H1 (cell line): ENCODE data around the gene DSCAM. TPM values are rescaled to one million over a fixed set of nuclear protein-coding genes. Genes with fewer than 3 reads are reported as not detected.

Experiments
- CTCF ChIA-PET: fragments of 300-600 bp; sonication (Branson Sonifier 250); formaldehyde crosslinking; loops from one replicate; lab custom pipeline; 2021; ENCODE audit not compliant: partially characterized antibody; lab: Charles Lee
- POLR2A ChIA-PET: fragments of 300-600 bp; sonication (Branson Sonifier 250); formaldehyde crosslinking; loops from one replicate; lab custom pipeline; 2021; ENCODE audit warnings: inconsistent platforms; ENCODE audit not compliant: partially characterized antibody; lab: Charles Lee
- DNase-seq, 2 experiments: peaks; one replicate each; pipeline versions ENCODE4 v3.0.0 to v3.0.0-alpha.2; 2010 to 2022; ENCODE audit warnings: low spot score in 2 of 2, low read depth in 1 of 2, mixed read lengths in 1 of 2
- FAIRE-seq: peaks from 2 replicates; lab custom pipeline; 2011; peaks lifted over from hg19 to GRCh38; lab: Jason Lieb, UNC
- H2AFZ ChIP-seq: 2 replicates; pipeline ENCODE4 v1.8.1; 2012; ENCODE audit warnings: low read length, inconsistent platforms
- H2AK5ac ChIP-seq: 2 replicates; pipeline ENCODE4 v1.6.1; 2013; ENCODE audit warnings: low read depth, low read length
- H2BK120ac ChIP-seq: replicated peaks from 2 replicates; pipeline ENCODE3; 2013; ENCODE audit warnings: low read depth, low read length, inconsistent platforms
- H2BK12ac ChIP-seq: 2 replicates; pipeline ENCODE4 v1.6.1; 2013; ENCODE audit warnings: low read depth, low read length
- H2BK15ac ChIP-seq: 2 replicates; pipeline ENCODE4 v1.6.1; 2013; ENCODE audit warnings: low read length
- H2BK20ac ChIP-seq: 2 replicates; pipeline ENCODE4 v1.6.1; 2013; ENCODE audit warnings: low read length
- H2BK5ac ChIP-seq: 2 replicates; pipeline ENCODE4 v1.6.1; 2013; ENCODE audit warnings: low read depth, low read length
- H3K14ac ChIP-seq: 2 replicates; pipeline ENCODE4 v1.6.1; 2013; ENCODE audit warnings: inconsistent platforms; ENCODE audit not compliant: insufficient read length
- H3K18ac ChIP-seq: 2 replicates; pipeline ENCODE4 v1.6.1; 2013; ENCODE audit warnings: low read length; ENCODE audit errors: extremely low read depth
- H3K23ac ChIP-seq: 2 replicates; pipeline ENCODE4 v1.6.1; 2013; ENCODE audit warnings: inconsistent platforms; ENCODE audit not compliant: insufficient read length
- H3K23me2 ChIP-seq: 2 replicates; pipeline ENCODE4 v1.6.1; 2013; ENCODE audit warnings: low read depth, low read length
- H3K27ac ChIP-seq: 2 replicates; pipeline ENCODE4 v1.6.1; 2011; ENCODE audit warnings: low read depth, low read length, inconsistent platforms
- H3K27me3 ChIP-seq, 4 experiments: replicated peaks in 1 of 4; 1 replicate in 1 of 4; 2 replicates in 3 of 4; pipeline versions ENCODE4 v1.6.1 to v1.8.1; 2011 to 2013; ENCODE audit warnings: low read length in 3 of 4, mild to moderate bottlenecking in 3 of 4, inconsistent platforms in 2 of 4, mixed read lengths in 2 of 4, moderate library complexity in 1 of 4; ENCODE audit not compliant: control insufficient read depth in 3 of 4, insufficient read depth in 3 of 4; ENCODE audit errors: extremely low read depth in 1 of 4
- H3K36me3 ChIP-seq, 4 experiments: 2 replicates each; pipeline versions ENCODE4 v1.6.1 to v1.8.1; 2011 to 2013; ENCODE audit warnings: mild to moderate bottlenecking in 4 of 4, low read length in 3 of 4, moderate library complexity in 2 of 4, control low read depth in 1 of 4, inconsistent platforms in 1 of 4; ENCODE audit not compliant: insufficient read depth in 4 of 4, control insufficient read depth in 2 of 4
- H3K4ac ChIP-seq: replicated peaks from 2 replicates; pipeline ENCODE3; 2013; ENCODE audit warnings: low read length, low read depth, mixed read lengths, inconsistent platforms; ENCODE audit not compliant: insufficient read length
- H3K4me1 ChIP-seq, 4 experiments: replicated peaks in 1 of 4; 1 replicate in 1 of 4; 2 replicates in 3 of 4; pipeline versions ENCODE4 v1.6.1 to v1.8.1; 2011 to 2013; ENCODE audit warnings: low read length in 3 of 4, inconsistent platforms in 2 of 4, mixed read lengths in 1 of 4; ENCODE audit not compliant: insufficient read depth in 4 of 4, control insufficient read depth in 3 of 4
- H3K4me2 ChIP-seq, 2 experiments: 2 replicates each; pipeline versions ENCODE4 v1.6.1 to v1.8.1; 2011 to 2013; ENCODE audit warnings: low read depth in 2 of 2, low read length in 2 of 2, control low read depth in 1 of 2, inconsistent platforms in 1 of 2, mild to moderate bottlenecking in 1 of 2; ENCODE audit not compliant: insufficient read depth in 1 of 2
- H3K4me3 ChIP-seq, 4 experiments: fragments of 200-600, 300-600 bp in 1 of 4; sonication (generic), shearing (Covaris generic), sonication (Bioruptor Twin) in 1 of 4; 2 replicates each; pipeline versions ENCODE4 v1.5.1 to v1.8.1; 2011 to 2016; ENCODE audit warnings: low read length in 4 of 4, low read depth in 3 of 4, control low read depth in 2 of 4, inconsistent platforms in 2 of 4, mild to moderate bottlenecking in 2 of 4, mixed read lengths in 1 of 4, moderate library complexity in 1 of 4; ENCODE audit not compliant: insufficient read depth in 2 of 4; ENCODE audit errors: extremely low read depth in 1 of 4
- H3K56ac ChIP-seq: replicated peaks from 2 replicates; pipeline ENCODE3; 2013; ENCODE audit warnings: low read depth, mild to moderate bottlenecking, mixed read lengths, low read length, inconsistent platforms; ENCODE audit not compliant: insufficient read length
- H3K79me1 ChIP-seq: 2 replicates; pipeline ENCODE4 v1.6.1; 2013; ENCODE audit warnings: low read depth, low read length, control low read depth
- H3K79me2 ChIP-seq, 2 experiments: 2 replicates each; pipeline versions ENCODE4 v1.6.1 to v1.8.1; 2012 to 2013; ENCODE audit warnings: low read length in 2 of 2, mild to moderate bottlenecking in 2 of 2, inconsistent platforms in 1 of 2; ENCODE audit not compliant: insufficient read depth in 2 of 2, control insufficient read depth in 1 of 2
- H3K9ac ChIP-seq, 4 experiments: replicated peaks in 1 of 4; 1 replicate in 1 of 4; 2 replicates in 3 of 4; pipeline versions ENCODE4 v1.6.1 to v1.8.1; 2011 to 2013; ENCODE audit warnings: low read depth in 3 of 4, low read length in 3 of 4, control low read depth in 2 of 4, mild to moderate bottlenecking in 2 of 4, moderate library complexity in 2 of 4, inconsistent platforms in 1 of 4; ENCODE audit errors: extremely low read depth in 1 of 4
- H3K9me3 ChIP-seq, 2 experiments: 2 replicates each; pipeline versions ENCODE4 v1.6.1 to v1.8.1; 2012 to 2013; ENCODE audit warnings: mild to moderate bottlenecking in 2 of 2, moderate library complexity in 2 of 2, control low read depth in 1 of 2, inconsistent platforms in 1 of 2, low read depth in 1 of 2, low read length in 1 of 2, mixed read lengths in 1 of 2; ENCODE audit not compliant: insufficient read depth in 2 of 2
- H4K20me1 ChIP-seq, 2 experiments: replicated peaks in 1 of 2; 2 replicates each; pipeline versions ENCODE3 to v1.8.1; 2011 to 2013; ENCODE audit warnings: inconsistent platforms in 2 of 2, low read length in 2 of 2, mild to moderate bottlenecking in 1 of 2; ENCODE audit not compliant: insufficient read depth in 2 of 2, control insufficient read depth in 1 of 2
- H4K5ac ChIP-seq: 2 replicates; pipeline ENCODE4 v1.6.1; 2013; ENCODE audit warnings: low read length, low read depth, mixed read lengths, inconsistent platforms; ENCODE audit not compliant: insufficient read length
- H4K8ac ChIP-seq: 2 replicates; pipeline ENCODE4 v1.8.0; 2013; ENCODE audit warnings: mild to moderate bottlenecking, moderate library complexity, low read length, inconsistent platforms; ENCODE audit not compliant: insufficient read depth; ENCODE audit errors: extremely low read depth
- H4K91ac ChIP-seq: replicated peaks from 2 replicates; pipeline ENCODE3; 2013; ENCODE audit warnings: low read length, mixed read lengths, inconsistent platforms; ENCODE audit not compliant: insufficient read length
- CEBPB ChIP-seq: IDR thresholded peaks from 2 replicates; pipeline ENCODE4 v1.6.1; 2012; ENCODE audit warnings: low read depth, low read length
- CREB1 ChIP-seq: IDR thresholded peaks from 2 replicates; pipeline ENCODE4 v1.6.1; 2012; ENCODE audit warnings: inconsistent platforms
- GABPA ChIP-seq: IDR thresholded peaks from 2 replicates; pipeline ENCODE4 v1.6.1; 2011; ENCODE audit warnings: mild to moderate bottlenecking, low read length, moderate library complexity, borderline replicate concordance; ENCODE audit not compliant: insufficient read depth
- HDAC6 ChIP-seq: IDR thresholded peaks from one replicate; pipeline ENCODE4 v1.7.1; 2012; ENCODE audit warnings: low read depth, mild to moderate bottlenecking, inconsistent platforms, low read length, moderate library complexity
- KDM5A ChIP-seq: fragments of 200-600 bp; IDR thresholded peaks from 2 replicates; pipeline ENCODE4 v1.7.1; 2012; ENCODE audit warnings: mild to moderate bottlenecking, low read length, inconsistent platforms, mixed read lengths
- WGBS, 2 experiments: shearing (Covaris generic) in 1 of 2; methylation state at CpG; one replicate each; pipeline versions ENCODE4 v1.1.6 to v1.1.7; 2013 to 2015; ENCODE audit warnings: low lambda C conversion rate in 2 of 2, mixed read lengths in 2 of 2, inconsistent platforms in 1 of 2, low coverage in 1 of 2, missing lambda C conversion rate in 1 of 2; ENCODE audit not compliant: insufficient replicate concordance in 2 of 2, insufficient coverage in 1 of 2, insufficient read length in 1 of 2; ENCODE audit errors: extremely low coverage in 1 of 2, missing lambda C conversion rate in 1 of 2; 5-methylcytosine and 5-hydroxymethylcytosine counted together
- polyA plus RNA-seq, 7 experiments: library from polyadenylated mRNA; depleted of rRNA in 3 of 7; stranded (reverse) in 5 of 7; unstranded in 2 of 7; fragments of >200 nt in 5 of 7; fragments of 200-250 nt in 2 of 7; gene quantifications; 1 replicate in 5 of 7; 2 replicates in 1 of 7; 4 replicates in 1 of 7; pipeline versions ENCODE4 v1.2.1 to v1.2.3, GENCODE V29; 2011 to 2013; ENCODE audit warnings: missing spikeins in 2 of 7, mixed read lengths in 2 of 7
- total RNA-seq: library from RNA; stranded (reverse); fragmentation: NEBNext Ultra II Directional; extraction: Animal tissue kit (Norgen Biotek cat#: 25700); gene quantifications from 2 replicates; pipeline ENCODE4 v1.2.1, GENCODE V29; 2021

Gene DSCAM
- total and polyA plus RNA-seq, 2 of the 8 experiments (the other 6 are each of a cell fraction or from before 2014, with no cell fraction given), result 0.02 to 0.15 TPM

- Histone ChIP-seq H2BK15ac (no peak overlapping the region), H3K27me3 (no peaks in the 10 kb centered on the region), H3K79me2 (no peaks in the 10 kb centered on the region), H3K18ac (no peak overlapping the region), H3K79me1 (no peaks in the 10 kb centered on the region), H4K20me1 (peaks cover 0 to 4% of the 10 kb centered on the region in 2 experiments), H2AK5ac (no peak overlapping the region), H2AFZ (0 out of 2 replicates have a peak overlapping the region, but pooled peaks have one; percentile 6), H2BK5ac (no peak overlapping the region), H3K23me2 (peaks cover 4% of the 10 kb centered on the region; the same call in 1 of the 2 replicates), H2BK12ac (no peak overlapping the region), H2BK120ac (no peak overlapping the region), H3K9me3 (no peaks in the 10 kb centered on the region), H4K5ac (no peak overlapping the region), H4K91ac (no peak overlapping the region), H3K4me1 (peaks cover 0 to 8% (median 6%) of the 10 kb centered on the region in 4 experiments; a peak in 5 of 7 replicates), H3K4me3 (no peak overlapping the region), H3K36me3 (no peaks in the 10 kb centered on the region), H3K23ac (no peak overlapping the region), H3K27ac (no peak overlapping the region), H2BK20ac (no peak overlapping the region), H3K14ac (no peak overlapping the region), H4K8ac (no peak overlapping the region), H3K4me2 (no peak overlapping the region), H3K56ac (no peak overlapping the region), H3K9ac (no peak overlapping the region), H3K4ac (no peak overlapping the region)
- no peak for FAIRE-seq
- ChIA-PET POLR2A (no interaction called here), CTCF (no interaction called here)
- no peak for TF ChIP-seq KDM5A
- TF ChIP-seq GABPA, result no peak
- TF ChIP-seq CEBPB, result no peak
- no peak for TF ChIP-seq CREB1
- no peak for TF ChIP-seq HDAC6
- no peak for DNase-seq
- WGBS, 2 experiments, result 95% methylated on average over 4 of the region's 4 CpGs; no CpG with 5 or more reads in 1 of the 2 experiments
Observed at GRCh38 chr21:40689840-40690360, 157.1 kb downstream of the DSCAM start.
